GM19240 (cell line): ENCODE measurements around the gene PRTN3.

ENCODE experiments used
- DNase-seq: peaks from one replicate; pipeline ENCODE4 v3.0.0; 2011; ENCODE audit warnings: low spot score; ENCODE audit not compliant: insufficient read length

Gene PRTN3, protein sequence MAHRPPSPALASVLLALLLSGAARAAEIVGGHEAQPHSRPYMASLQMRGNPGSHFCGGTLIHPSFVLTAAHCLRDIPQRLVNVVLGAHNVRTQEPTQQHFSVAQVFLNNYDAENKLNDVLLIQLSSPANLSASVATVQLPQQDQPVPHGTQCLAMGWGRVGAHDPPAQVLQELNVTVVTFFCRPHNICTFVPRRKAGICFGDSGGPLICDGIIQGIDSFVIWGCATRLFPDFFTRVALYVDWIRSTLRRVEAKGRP

GRCh38 chr19:840519-841206 lies at the start of gene PRTN3:
PRTN3 (plus strand) TSS chr19:840999; CDS start chr19:841009, 10 bp downstream.
- DNase-seq = no peak

DNA sequence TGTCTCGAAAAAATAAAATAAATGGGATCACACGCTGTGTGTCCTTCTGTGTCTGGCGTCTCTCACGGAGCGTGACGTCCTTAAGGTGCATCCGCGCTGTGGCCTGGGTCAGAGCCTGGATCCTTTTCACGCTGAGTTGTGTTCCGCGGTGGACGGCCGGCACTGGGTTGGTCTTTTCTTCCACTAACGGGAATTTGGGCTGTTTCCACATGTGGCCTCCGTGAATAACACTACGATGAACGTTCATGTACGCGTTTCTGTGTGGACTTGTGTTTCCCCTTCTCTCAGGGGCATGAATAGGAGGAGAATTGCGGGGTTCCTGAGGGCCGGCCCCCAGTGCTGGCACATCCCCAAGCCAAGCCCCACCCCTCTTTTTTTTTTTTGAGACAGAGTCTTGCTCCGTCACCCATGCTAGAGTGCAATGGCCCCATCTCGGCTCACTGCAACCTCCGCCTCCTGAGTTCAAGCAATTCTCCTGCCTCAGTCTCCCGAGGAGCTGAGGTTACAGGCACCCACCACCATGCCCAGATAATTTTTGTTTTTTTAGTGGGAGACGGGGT lies 49.7 kb upstream of the PRTN3 start:
- DNase-seq = no peak

DNA sequence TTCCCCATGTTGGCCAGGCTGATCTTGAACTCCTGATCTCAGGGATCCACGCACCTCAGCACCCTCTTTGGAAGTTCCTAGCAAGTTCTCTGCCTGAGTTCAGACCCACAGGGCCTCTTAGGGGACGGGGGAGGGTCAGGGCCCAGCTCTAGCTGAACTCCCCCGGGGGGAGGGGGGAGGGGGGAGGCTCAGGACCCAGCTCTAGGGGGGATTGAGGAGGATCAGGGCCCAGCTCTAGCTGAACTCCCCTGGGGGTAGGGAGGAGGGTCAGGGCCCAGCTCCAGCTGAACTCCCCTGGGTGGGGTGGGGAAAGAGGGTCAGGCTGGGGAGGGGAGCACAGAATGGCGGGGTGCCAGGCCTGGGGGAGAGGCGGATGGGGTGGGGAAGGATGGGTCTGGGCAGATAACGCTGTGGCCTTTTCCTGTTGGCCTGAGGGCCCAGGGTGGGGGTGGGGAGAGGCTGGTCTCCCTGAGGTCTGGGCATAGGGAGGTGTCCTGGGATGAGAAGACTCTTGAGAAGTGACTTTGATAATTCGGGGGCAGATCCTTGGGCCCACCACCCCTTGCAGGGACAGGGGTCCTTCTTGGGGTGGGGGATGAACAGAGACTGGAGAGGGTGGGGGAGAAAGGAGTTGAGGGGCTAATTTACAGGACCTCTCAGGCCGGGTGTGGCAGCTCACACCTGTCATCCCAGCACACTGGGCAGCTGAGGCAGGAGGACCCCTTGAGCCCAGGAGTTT lies 49.1 kb upstream of the PRTN3 start:
- DNase-seq = no peak

DNA sequence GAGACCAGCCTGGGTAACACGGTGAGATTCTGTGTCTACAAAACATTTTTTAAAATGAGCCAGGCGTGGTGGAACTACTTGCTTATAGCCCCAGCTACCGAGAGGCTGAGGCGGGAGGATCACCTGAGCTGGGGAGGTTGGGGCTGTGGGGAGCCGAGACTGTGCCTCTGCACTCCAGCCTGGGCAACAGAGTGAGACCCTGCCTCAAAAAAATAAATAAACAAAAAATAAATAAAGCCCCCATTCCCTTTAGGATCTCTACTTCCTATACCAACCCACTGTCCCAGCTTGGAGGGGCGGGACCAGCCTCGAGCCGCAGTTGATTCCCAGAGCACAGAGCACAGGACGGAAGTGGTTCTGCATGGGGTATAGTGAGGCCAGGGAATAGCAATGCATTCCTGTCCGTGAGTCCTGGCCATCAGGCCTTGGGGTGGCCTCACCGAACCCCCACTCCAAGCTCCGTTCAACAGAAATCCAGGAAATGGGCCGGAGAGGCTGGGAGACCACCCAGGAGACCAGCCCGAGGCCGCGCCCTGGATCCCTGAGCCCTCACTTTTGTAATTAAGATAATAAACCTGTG lies 48.4 kb upstream of the PRTN3 start:
- no peak for DNase-seq

DNA sequence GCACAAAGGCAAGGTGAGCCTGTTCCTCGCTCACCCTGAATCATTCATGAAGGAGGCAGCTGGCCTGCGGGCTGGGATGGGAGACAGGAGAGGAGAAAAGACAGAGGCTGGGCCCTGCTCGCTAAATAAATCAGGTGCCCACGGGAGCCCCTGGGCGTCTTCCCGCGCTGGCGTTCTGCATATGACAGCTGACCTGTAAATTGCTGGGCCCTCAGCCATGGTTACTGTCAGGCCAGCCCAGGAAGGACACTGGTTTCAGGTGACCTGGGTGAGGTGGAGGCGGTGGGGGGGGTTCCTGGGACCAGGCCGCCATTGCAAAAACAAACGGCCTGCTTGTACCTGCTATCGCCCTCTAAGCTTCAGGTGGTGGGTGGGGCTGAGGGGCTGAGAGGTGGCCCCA lies 47.0 kb upstream of the PRTN3 start:
- DNase-seq = no peak

GRCh38 chr19:795073-795611 lies 45.7 kb upstream of the PRTN3 start:
- no peak for DNase-seq

- no peak for DNase-seq
Measured at GRCh38 chr19:795691-796581, 44.9 kb upstream of the PRTN3 start.

DNA sequence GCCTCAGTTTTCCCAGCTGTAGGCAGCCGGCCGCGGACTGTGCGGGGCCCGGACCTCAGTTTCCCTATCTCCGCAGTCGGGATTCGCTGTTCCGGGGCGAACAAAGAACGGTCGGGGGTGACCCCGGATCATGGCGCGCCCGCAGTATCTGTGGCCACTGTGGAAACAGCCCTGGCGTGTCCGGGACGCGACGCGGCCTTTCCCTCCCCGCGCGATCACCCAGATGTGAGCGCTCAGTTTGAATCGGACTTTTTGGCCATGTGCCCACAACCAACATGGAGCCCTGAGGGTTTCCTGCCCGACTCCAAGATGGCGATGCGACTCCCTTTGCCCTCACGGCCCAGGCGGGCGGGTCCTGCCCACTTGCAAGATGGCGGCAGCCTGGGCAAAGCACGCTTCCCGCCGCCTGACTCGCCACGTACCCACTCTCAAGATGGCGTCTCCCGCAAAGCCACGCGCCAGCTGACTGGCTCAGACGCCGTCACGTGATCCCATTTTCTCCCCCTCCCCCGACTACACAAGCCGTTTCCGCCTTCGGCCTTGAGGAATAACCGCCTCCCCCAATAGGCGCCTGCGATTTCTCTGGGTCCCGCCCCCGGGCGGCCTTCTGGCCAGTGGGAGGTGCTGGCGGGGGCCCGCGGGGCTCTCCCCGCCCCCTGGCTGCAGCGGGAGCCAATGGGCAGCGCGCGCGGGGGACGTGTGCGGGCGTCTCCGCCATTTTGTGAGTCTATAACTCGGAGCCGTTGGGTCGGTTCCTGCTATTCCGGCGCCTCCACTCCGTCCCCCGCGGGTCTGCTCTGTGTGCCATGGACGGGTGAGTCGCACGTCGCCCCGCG lies 43.9 kb upstream of the PRTN3 start, which contains the start of gene PTBP1:
Gene PTBP1 (plus strand): TSS at position 761 of the 836 bp plus-strand sequence. CDS start 46 bp downstream, at position 807.
- DNase-seq = peak; percentile 99

DNA sequence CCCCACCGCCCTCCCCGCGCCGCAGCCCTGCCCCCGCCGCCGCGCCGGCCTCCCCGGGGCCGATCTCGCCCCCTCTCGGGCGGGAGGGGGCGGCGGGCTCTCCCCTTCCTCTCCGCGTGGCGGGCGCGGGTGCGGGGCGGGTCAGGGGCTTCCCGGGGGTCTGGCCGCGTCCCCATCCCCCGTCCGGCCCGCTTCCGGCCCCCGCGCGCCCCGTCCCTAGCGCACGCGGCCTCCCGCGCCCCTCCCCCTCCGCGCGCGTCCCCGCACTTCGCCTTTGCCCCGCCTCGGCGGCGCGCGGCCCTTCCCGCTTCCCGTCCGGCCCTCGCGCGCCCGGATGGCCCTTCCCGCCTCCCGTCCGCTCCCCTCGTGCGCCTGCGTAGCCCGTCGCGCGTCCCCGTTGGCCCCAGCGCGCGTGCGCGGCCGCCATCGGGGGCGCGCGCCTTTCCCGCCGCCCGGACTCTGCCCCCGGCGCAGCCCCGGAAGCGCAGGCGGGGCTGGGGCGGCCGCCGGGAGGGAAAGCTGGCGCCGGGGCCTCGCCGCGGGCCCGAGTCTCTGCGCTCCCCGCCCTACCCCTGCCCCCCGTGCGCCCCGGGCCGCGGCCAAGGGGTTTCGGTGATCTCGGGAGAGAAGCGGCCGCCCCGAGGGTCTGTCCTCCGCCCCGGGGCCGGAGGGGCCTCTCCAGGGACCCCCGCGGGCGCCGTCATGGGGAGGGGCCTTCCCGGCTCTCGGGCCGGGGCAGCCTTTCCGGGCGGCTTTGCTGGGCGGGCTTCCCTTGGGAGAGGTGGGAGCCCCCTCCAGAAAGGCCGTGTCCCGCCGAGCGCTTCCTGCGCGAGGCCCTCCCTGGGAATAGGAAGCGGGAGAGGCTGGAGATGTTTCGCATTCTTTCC lies 43.0 kb upstream of the PRTN3 start:
- DNase-seq = peak; percentile 99

GRCh38 chr19:798415-799075 lies 42.3 kb upstream of the PRTN3 start:
- DNase-seq = peak; percentile 17

- peak; percentile 20 for DNase-seq
Measured at GRCh38 chr19:799076-799881, 41.5 kb upstream of the PRTN3 start.

DNA sequence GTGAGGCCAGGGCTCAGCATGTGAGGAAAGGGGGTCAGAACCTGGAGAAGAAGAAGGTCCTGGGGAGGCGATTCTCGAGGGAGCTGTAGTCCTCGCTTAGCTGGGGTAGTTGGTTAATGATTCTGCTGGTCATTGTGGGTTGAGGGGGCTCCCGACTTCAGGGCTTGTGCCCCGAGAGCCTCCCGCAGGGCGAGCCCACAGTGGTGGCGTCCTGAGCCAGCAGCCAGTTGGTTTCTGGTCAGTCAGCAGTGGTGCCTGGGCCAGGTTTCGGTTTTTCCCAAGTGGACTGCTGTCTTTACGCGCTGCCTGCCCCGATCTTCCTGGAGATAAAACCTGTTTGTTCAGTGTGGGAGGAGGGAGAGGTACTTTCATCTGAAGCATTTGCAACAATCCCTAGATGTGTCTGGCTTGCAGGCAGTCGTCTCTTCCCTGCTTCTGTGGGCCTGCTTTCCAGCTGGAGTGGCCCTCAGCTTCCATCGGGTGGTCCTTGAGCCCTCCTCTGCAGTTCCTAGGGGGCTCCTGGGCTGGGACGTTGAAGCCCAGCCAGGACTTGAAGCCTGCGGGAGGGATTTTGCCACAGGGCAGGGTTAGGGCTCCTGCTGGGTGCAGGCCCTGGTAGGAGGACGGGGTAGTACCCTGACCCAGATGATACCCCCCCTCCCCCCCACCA lies 40.3 kb upstream of the PRTN3 start:
- DNase-seq = no peak

DNA sequence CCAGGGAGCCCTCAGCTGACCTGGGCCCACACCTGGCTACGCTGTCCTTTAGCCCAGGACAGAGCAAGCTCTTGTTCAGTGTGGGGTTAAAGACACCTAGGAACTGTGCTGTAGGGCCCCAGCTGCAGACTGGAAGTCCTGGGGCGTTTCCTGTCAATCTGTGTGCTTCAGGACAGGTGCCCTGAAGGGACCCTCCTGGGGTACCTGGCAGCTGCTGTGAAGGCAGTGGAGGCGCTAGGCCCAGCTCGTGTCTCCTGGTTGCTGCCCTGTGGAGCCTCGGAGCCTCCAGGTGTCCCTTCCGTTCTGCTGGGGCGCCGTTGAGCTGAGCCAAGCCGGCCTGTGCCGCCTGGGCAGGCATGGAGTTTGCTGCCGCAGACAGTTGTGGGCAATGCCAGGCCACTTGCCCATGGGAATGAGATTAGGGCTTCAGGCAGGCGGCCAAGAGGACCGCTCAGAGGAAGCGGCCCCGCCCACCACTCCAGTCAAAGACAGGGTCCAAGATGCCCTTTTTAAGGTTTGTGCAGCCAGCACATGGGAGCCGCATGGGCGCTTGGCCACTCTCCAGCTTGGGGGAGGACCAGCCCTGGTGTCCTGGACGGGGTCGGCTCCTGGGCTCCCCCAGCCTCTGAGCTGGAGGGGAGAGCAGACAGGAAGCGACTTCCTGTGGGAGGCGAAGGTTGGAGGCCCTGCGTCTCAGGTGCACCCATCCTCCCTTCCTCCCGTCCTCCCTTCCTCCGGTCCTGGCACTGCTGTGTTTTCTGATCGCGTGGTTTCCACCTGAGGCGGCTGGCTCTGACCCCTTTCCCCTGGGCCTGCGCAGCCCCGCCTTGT lies 39.6 kb upstream of the PRTN3 start:
- no peak for DNase-seq

DNA sequence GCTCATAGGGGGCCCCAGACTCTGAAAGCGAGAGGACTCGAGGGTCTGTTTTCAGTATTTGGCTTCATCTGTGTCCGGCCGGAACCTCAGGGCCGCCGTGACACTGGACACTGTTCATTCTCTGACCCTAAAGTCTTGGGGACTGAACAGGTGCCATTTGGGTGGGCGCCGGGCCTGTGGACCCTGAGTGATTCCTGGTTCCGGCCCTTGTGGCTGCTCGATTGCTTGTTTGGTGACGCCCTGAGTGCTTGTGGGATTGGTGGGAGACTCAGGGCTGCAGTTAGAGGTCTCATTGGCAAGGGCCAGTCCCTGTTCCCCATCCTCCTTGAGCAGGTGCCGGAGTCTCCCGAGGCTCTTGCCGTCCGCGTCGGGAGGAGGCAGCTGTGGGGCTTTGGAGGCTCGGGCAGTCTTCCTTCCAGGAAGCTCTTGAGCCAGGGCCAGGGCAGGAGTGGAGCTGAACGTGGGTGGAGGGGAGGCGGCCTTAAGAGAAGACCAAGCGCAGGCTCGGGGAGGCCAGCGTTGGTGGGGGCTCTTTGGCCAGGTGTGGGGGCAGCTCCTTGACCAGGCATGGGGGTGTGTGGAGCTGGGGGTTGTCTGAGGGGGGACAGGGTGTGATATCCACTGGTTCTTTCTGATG lies 38.8 kb upstream of the PRTN3 start:
- no peak for DNase-seq

GRCh38 chr19:802498-803098 lies 38.2 kb upstream of the PRTN3 start:
- DNase-seq = no peak
